Hippocampal formation (tissue), 2 donors: Measurements from ENCODE around the gene LONP2.
A peak's percentile ranks its signal among the peaks of the same experiment; 100 is the strongest.
"Not testable (repeated sequence)": the region's sequence is repeated elsewhere in the genome, so short reads cannot be mapped to it uniquely, and the experiment has no call there.

Source experiments
- DNase-seq, 2 donors: peaks; one replicate each; lab custom pipeline; 2025; lab: John Stamatoyannopoulos, UW

LONP2 gene

DNA sequence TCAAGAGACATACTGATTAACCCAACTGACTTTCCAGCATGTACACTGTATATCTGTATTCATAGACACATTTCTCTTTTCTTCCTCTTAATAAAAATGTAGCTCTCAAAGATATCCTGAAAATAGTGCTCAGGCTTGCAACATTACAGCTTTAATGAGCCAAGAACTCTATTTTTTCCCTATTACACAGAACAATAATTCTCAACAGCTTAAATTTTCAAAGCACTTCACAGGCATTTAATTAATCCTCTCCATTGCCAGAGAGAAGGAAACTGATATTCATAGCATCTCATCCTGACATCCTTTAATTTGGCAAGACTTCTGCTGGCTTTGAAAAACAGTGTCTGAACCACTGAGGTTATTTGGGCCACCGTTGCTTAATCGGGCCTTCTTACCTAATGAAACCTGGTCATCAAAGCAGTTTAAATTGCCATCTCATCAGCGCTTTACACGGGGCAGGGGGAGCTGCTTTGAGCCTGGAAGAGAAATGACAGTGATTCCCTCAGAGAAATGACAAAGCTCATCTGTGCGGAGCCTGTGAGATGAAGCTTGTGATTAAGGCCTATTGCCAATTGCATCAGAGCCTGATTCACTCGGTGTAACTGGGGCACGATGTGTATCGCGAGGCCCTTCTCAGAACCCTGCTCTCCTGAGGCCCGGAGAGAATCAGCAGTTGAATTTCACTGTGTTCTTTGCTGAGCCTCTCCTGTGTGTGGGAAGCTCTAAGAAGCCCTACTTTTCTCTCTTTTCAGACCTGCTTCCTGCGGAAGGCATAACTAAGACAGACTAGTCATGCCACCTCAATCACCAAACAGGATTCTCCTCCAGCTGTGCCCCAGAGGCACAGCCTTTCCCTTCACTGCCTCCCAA lies 149.6 kb downstream of the LONP2 start:
- peak; percentile 67 to 81 for DNase-seq

DNA sequence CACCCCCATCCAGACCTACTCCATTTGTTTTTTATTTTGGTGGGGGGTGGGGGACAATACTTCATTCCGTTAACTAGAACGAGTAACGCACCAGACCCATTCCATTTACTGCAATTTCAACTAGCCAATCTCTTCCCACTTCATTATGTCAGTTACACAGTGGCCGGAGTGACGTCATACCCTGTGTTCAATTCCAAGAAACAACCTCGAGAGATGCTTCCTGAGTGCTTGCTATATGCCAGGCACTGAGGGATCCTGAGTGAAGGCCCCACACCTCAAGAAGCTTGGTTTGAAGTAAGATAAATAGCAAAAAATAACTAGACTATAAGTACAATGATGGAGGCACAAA lies 150.2 kb downstream of the LONP2 start:
- no peak for DNase-seq

DNA sequence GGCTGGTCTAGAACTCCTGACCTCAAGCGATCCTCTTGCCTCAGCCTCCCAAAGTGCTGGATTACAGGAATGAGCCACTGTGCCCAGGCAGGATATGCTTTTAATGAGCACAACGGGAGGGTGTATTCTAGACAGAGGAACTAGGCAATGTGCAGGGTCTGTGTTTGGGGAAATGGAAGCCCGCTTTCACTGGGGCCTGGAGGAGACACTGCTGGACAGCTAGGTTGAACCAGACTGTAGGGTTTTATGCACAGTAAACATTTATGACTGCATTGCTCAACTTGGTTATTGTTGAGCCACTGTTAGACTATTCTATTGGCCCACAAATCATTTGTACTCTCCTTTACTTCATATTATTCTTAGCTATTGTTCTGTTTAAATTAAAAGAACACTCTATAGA lies 151.3 kb downstream of the LONP2 start:
- DNase-seq: no peak

DNA sequence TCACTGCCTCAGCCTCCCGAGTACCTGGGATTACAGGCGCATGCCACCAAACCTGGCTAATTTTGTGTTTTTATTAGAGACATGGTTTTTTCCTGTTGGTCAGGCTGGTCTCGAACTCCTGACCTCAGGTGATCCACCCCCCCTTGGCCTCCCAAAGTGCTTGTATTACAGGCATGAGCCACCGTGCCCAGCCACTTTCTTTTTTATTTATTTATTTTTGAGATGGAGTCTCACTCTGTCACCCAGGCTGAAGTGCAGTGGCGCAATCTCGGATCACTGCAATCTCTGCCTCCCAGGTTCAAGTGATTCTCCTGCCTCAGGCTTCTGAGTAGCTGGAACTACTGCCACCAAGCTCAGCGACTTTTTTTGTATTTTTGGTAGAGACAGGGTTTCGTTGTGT lies 158.4 kb downstream of the LONP2 start:
- DNase-seq: not testable (repeated sequence)

DNA sequence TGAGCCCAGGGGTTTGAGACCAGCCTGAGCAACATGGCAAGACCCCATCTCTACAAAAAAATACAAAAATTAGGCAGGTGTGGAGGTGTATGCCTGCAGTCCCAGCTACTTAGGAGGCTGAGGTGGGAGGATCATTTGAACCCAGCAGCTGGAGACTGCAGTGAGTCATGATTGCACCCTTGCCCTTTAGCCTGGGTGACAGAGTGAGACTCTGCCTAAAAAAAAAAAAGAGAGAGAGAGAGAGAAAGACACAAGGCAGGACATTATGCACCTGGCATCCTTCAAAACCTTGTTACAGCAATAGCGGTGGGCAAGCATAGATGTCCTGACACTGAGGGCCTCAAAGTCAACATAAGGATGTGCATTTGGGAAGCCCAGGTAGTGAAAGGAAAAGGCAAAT lies 161.1 kb downstream of the LONP2 start:
- no peak for DNase-seq

DNA sequence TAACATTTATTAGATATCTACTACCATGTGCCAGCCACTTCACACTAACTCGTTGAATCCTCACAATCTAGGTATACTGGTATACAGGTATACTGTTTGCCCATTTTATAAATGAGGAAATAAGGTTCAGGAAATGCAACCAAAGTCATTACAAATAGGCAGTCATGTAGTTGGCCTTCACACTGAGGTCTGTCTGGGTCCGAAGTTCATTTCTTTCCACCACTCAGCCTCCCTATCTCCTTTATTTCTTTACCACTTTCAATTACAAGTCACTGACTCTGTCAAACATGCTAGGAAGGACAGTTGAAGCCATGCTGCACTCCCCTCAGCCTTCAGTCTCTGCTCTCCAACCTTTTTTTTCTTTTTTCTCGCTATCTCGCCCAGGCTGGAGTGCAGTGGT lies 161.8 kb downstream of the LONP2 start:
- no peak for DNase-seq
